Activated T-helper 1 cell treated with anti-CD3 and anti-CD28 coated beads, Interleukin-2, amount 50 U/mL, for 16 hours (primary cell): ENCODE results near the gene BUB1B.
"Not testable (repeated sequence)": the region's sequence is repeated elsewhere in the genome, so short reads cannot be mapped to it uniquely, and the experiment has no call there.

Source experiments
- DNase-seq, 2 donors: peaks; one replicate each; pipeline ENCODE4 v3.0.0-alpha.2; 2020; ENCODE audit warnings: low read depth in 1 of 2, low spot score in 1 of 2

BUB1B gene

GRCh38 chr15:40160689-40161688 lies at the start of gene BUB1B:
BUB1B (plus strand) TSS chr15:40161069; CDS start chr15:40161221, 152 bp downstream.
- peak; percentile 81 to 86 for DNase-seq

GRCh38 chr15:40111888-40112287 lies 49.0 kb upstream of the BUB1B start:
- no peak for DNase-seq

- DNase-seq: no peak
These were observed 48.1 kb upstream of the BUB1B start for GRCh38 chr15:40112789-40113188.

- DNase-seq: no peak
These were observed 46.7 kb upstream of the BUB1B start for GRCh38 chr15:40114218-40114617.

- DNase-seq: not testable (repeated sequence)
These were observed 45.8 kb upstream of the BUB1B start for GRCh38 chr15:40115106-40115505.

GRCh38 chr15:40115670-40116093 lies 45.2 kb upstream of the BUB1B start:
- no peak for DNase-seq

- DNase-seq: no peak
These were observed 42.4 kb upstream of the BUB1B start for GRCh38 chr15:40118473-40118872.

GRCh38 chr15:40121911-40122638 lies 38.8 kb upstream of the BUB1B start:
- no peak for DNase-seq

- DNase-seq: not testable (repeated sequence)
These were observed 37.9 kb upstream of the BUB1B start for GRCh38 chr15:40122989-40123388.

GRCh38 chr15:40123863-40124262 lies 37.0 kb upstream of the BUB1B start:
- DNase-seq: not testable (repeated sequence)

GRCh38 chr15:40124333-40124732 lies 36.5 kb upstream of the BUB1B start:
- not testable (repeated sequence) for DNase-seq

- DNase-seq: not testable (repeated sequence)
These were observed 36.0 kb upstream of the BUB1B start for GRCh38 chr15:40124807-40125285.

- no peak for DNase-seq
These were observed 34.9 kb upstream of the BUB1B start for GRCh38 chr15:40125950-40126349.

GRCh38 chr15:40128766-40129660 lies 31.9 kb upstream of the BUB1B start:
- no peak for DNase-seq

GRCh38 chr15:40130118-40130517 lies 30.8 kb upstream of the BUB1B start:
- DNase-seq: no peak

GRCh38 chr15:40130799-40131502 lies 29.9 kb upstream of the BUB1B start:
- no peak for DNase-seq

- no peak for DNase-seq
These were observed 27.3 kb upstream of the BUB1B start for GRCh38 chr15:40133544-40133943.

GRCh38 chr15:40134885-40135284 lies 26.0 kb upstream of the BUB1B start:
- DNase-seq: no peak

GRCh38 chr15:40135846-40136450 lies 24.9 kb upstream of the BUB1B start:
- DNase-seq: not testable (repeated sequence)
